GM23248 (cell line): ENCODE data around the gene GABBR2.

Experiments used
- EZH2 ChIP-seq: fragments of 200-600 bp; sonication (generic); IDR thresholded peaks from 2 replicates; pipeline ENCODE4 v1.6.1; 2018; ENCODE audit warnings: antibody characterized with exemption, mild to moderate bottlenecking; ENCODE audit not compliant: insufficient read depth, poor library complexity, severe bottlenecking
- EZH2phosphoT487 ChIP-seq: fragments of 200-600 bp; sonication (generic); IDR thresholded peaks from 2 replicates; pipeline ENCODE4 v1.6.1; 2018; ENCODE audit warnings: antibody characterized with exemption, moderate library complexity, mild to moderate bottlenecking, low read depth; ENCODE audit not compliant: insufficient read depth

DNA sequence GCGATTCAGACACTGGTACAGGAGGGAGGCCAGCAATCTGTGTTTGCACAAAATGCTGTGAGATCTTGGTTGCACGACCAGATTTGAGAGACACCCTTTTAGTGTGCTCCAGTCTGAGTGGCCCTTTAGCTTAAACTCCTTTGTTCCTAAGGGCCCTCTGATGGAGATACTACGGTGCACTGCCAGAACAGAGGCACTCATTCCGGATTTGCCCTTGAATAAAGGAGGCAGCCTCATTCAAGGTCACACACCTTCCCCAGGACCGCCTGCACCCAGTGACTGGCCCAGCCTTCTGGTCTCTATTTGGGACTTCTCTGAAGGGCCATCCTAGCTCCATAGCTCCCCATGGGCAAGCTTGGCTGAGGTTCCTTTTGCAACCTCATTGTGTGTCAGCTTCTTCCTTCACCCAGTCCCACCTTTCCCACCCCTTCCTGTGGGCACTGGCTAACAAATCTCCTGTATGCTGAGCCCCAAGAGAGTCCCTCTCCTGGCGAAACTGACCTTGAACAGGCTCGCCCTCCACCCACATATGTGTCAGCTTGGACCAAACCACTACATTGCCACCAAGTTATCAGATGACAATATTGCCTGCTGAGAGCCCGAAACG lies 191.7 kb downstream of the GABBR2 start:
- TF ChIP-seq EZH2 (no peak), EZH2phosphoT487 (no peak)
